SK-N-SH treated with all-trans-retinoic acid at 6 μM for 48 hours (cell line): ENCODE data around the gene CLOCK.

Experiments used
- ATAC-seq: fragments of 200-7000 bp; cut with Tn5 transposase; 3 replicates; pipeline ENCODE4 v1.9.1; 2020; ENCODE audit warnings: mild to moderate bottlenecking, moderate library complexity
- ARNTL ChIP-seq: fragments of 450-650 bp; formaldehyde crosslinking; IDR thresholded peaks from 2 replicates; pipeline ENCODE4 v1.5.0; 2020; ENCODE audit warnings: low read depth, mild to moderate bottlenecking, moderate library complexity, borderline replicate concordance
- BACH2 ChIP-seq: fragments of 250-450 bp; sonication (Bioruptor Pico); IDR thresholded peaks from 2 replicates; pipeline ENCODE4 v1.9.0; 2021; ENCODE audit warnings: mild to moderate bottlenecking, borderline replicate concordance
- CREB5 ChIP-seq: fragments of 250-450 bp; sonication (Bioruptor Pico); IDR thresholded peaks from 2 replicates; pipeline ENCODE4 v1.5.1; 2020; ENCODE audit warnings: low read depth, mild to moderate bottlenecking, moderate library complexity
- CSDC2 ChIP-seq: fragments of 250-450 bp; sonication (Bioruptor Pico); IDR thresholded peaks from 2 replicates; pipeline ENCODE4 v1.5.0; 2020; ENCODE audit warnings: mild to moderate bottlenecking, moderate library complexity
- CSRNP3 ChIP-seq: fragments of 250-450 bp; sonication (Bioruptor Pico); IDR thresholded peaks from 2 replicates; pipeline ENCODE4 v1.5.1; 2021; ENCODE audit warnings: mild to moderate bottlenecking, moderate library complexity
- GLIS3 ChIP-seq: fragments of 250-450 bp; sonication (Bioruptor Pico); IDR thresholded peaks from 2 replicates; pipeline ENCODE4 v1.5.0; 2020; ENCODE audit warnings: mild to moderate bottlenecking, moderate library complexity
- ISL1 ChIP-seq: fragments of 250-450 bp; sonication (Bioruptor Pico); IDR thresholded peaks from 2 replicates; pipeline ENCODE4 v2.1.2; 2022; ENCODE audit warnings: mild to moderate bottlenecking, moderate library complexity
- OSR1 ChIP-seq: fragments of 250-450 bp; sonication (Bioruptor Pico); IDR thresholded peaks from 2 replicates; pipeline ENCODE4 v1.8.0; 2022; ENCODE audit warnings: moderate library complexity, mild to moderate bottlenecking, inconsistent platforms
- PATZ1 ChIP-seq: fragments of 250-450 bp; sonication (Bioruptor Pico); IDR thresholded peaks from 2 replicates; pipeline ENCODE4 v1.8.0; 2020; ENCODE audit warnings: mild to moderate bottlenecking, moderate library complexity, borderline replicate concordance
- POU6F1 ChIP-seq: fragments of 250-450 bp; sonication (Bioruptor Pico); IDR thresholded peaks from 2 replicates; pipeline ENCODE4 v1.8.0; 2021; ENCODE audit warnings: low read depth, mild to moderate bottlenecking, moderate library complexity, borderline replicate concordance
- RARB ChIP-seq: fragments of 250-450 bp; sonication (Bioruptor Pico); IDR thresholded peaks from 2 replicates; pipeline ENCODE4 v1.8.0; 2021; ENCODE audit warnings: mild to moderate bottlenecking, moderate library complexity
- SNAI2 ChIP-seq: fragments of 250-450 bp; sonication (Bioruptor Pico); IDR thresholded peaks from 2 replicates; pipeline ENCODE4 v1.5.0; 2020; ENCODE audit warnings: mild to moderate bottlenecking, moderate library complexity
- TCF4 ChIP-seq: fragments of 250-450 bp; sonication (Bioruptor Pico); IDR thresholded peaks from 2 replicates; pipeline ENCODE4 v1.8.0; 2021; ENCODE audit warnings: mild to moderate bottlenecking, moderate library complexity, borderline replicate concordance
- TOX ChIP-seq: fragments of 250-450 bp; sonication (Bioruptor Pico); IDR thresholded peaks from 2 replicates; pipeline ENCODE4 v1.8.0; 2021; ENCODE audit warnings: mild to moderate bottlenecking, moderate library complexity, borderline replicate concordance
- ZC3H10 ChIP-seq: fragments of 250-450 bp; sonication (Bioruptor Pico); IDR thresholded peaks from 2 replicates; pipeline ENCODE4 v1.5.1; 2021; ENCODE audit warnings: mild to moderate bottlenecking, moderate library complexity
- ZNF565 ChIP-seq: fragments of 450-650 bp; formaldehyde crosslinking; conservative IDR thresholded peaks from 2 replicates; pipeline ENCODE4 v1.5.0; 2020; ENCODE audit warnings: low read depth, mild to moderate bottlenecking, moderate library complexity
- ZNF8 ChIP-seq: fragments of 450-650 bp; formaldehyde crosslinking; IDR thresholded peaks from 2 replicates; pipeline ENCODE4 v1.5.0; 2020; ENCODE audit warnings: mild to moderate bottlenecking, moderate library complexity

Gene CLOCK

GRCh38 chr4:55509266-55509665 is 37.4 kb downstream of the CLOCK start (continued):
- TF ChIP-seq TOX (CRISPR knock-in tag) (no peak), SNAI2 (CRISPR knock-in tag) (no peak), CSDC2 (CRISPR knock-in tag) (no peak), GLIS3 (CRISPR knock-in tag) (no peak), POU6F1 (no peak)

- ATAC-seq: no peak
- TF ChIP-seq ISL1 (CRISPR knock-in tag) (no peak), ZC3H10 (no peak), CREB5 (no peak), BACH2 (CRISPR knock-in tag) (no peak), RARB (CRISPR knock-in tag) (no peak), ARNTL (no peak), POU6F1 (no peak), GLIS3 (CRISPR knock-in tag) (no peak)
Measured at GRCh38 chr4:55507612-55508011, 39.1 kb downstream of the CLOCK start.

- TF ChIP-seq PATZ1 (CRISPR knock-in tag) (no peak), ZNF8 (CRISPR knock-in tag) (no peak), ZNF565 (CRISPR knock-in tag) (no peak), POU6F1 (no peak), OSR1 (CRISPR knock-in tag) (no peak)
- peak; percentile 91 for ATAC-seq
Measured at GRCh38 chr4:55503169-55503568, 43.5 kb downstream of the CLOCK start.

GRCh38 chr4:55500072-55500471 is 46.6 kb downstream of the CLOCK start:
- ATAC-seq: no peak
- no peak for TF ChIP-seq GLIS3 (CRISPR knock-in tag)
- TF ChIP-seq TOX (CRISPR knock-in tag): no peak
- TF ChIP-seq TCF4 (CRISPR knock-in tag): no peak
- no peak for TF ChIP-seq CSRNP3
- no peak for TF ChIP-seq CREB5
